Measurements from ENCODE around the gene PPP1R16B. TPM values are rescaled to one million over a fixed set of nuclear protein-coding genes. Genes with fewer than 3 reads are reported as not detected.

The PPP1R16B gene
- total and polyA plus RNA-seq, 2 of the 8 experiments (the other 6 are each of a cell fraction or from before 2014, with no cell fraction given) = 2.6 to 8.9 TPM

DNA sequence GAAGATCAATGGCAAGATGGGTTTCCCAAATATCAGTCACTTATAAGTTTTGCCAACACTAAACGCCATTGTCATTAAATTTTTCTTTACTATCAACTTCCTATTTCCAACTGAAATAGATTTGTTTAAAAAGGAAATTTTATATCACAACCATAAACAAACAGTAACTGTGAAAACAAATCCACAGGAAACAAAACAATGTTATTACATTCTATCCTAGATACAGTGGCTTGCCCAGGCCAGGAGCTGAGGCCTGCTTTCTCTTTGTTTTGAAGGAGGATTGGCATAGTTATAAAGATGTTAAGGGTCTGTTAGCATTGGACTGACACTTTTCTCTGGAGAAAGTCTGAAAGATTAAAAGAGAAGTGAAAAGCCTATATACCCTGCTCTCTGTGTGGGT lies 24.9 kb downstream of the PPP1R16B start:
- TF ChIP-seq CEBPB (IDR thresholded peaks at IDR 0.05; ENCODE audit: low read depth, low read length) (no peak), KDM5A (IDR thresholded peaks at IDR 0.05; ENCODE audit: low read length) (no peak), NRF1 (IDR thresholded peaks at IDR 0.05; ENCODE audit: low read depth, low read length) (no peak), SP2 (IDR thresholded peaks at IDR 0.05; ENCODE audit: low read length) (no peak), RXRA (IDR thresholded peaks at IDR 0.05; ENCODE audit: insufficient read depth, low read depth, low read length) (no peak), POU5F1 (IDR thresholded peaks at IDR 0.05; ENCODE audit: low read depth, low read length) (no peak), CHD1 (IDR thresholded peaks at IDR 0.05; ENCODE audit: low read depth, low read length) (no peak), KDM1A (IDR thresholded peaks at IDR 0.05; ENCODE audit: borderline replicate concordance, low read length) (no peak), PHF8 (conservative IDR thresholded peaks at IDR 0.05; ENCODE audit: low read depth, low read length) (no peak)
- TF ChIP-seq, protein P1, sequence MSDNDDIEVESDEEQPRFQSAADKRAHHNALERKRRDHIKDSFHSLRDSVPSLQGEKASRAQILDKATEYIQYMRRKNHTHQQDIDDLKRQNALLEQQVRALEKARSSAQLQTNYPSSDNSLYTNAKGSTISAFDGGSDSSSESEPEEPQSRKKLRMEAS (IDR thresholded peaks at IDR 0.05) = no peak
- TF ChIP-seq, protein P2, sequence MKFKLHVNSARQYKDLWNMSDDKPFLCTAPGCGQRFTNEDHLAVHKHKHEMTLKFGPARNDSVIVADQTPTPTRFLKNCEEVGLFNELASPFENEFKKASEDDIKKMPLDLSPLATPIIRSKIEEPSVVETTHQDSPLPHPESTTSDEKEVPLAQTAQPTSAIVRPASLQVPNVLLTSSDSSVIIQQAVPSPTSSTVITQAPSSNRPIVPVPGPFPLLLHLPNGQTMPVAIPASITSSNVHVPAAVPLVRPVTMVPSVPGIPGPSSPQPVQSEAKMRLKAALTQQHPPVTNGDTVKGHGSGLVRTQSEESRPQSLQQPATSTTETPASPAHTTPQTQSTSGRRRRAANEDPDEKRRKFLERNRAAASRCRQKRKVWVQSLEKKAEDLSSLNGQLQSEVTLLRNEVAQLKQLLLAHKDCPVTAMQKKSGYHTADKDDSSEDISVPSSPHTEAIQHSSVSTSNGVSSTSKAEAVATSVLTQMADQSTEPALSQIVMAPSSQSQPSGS (IDR thresholded peaks at IDR 0.05; ENCODE audit: low read length) = no peak
- 100% methylated on average over 1 of the region's 1 CpG for WGBS, 2 experiments (ENCODE audit: extremely low coverage in 1 of 2, insufficient coverage in 1 of 2, insufficient read length in 1 of 2, insufficient replicate concordance in 2 of 2, low coverage in 1 of 2, low lambda C conversion rate in 2 of 2, missing lambda C conversion rate in 1 of 2)
- Histone ChIP-seq H2AFZ (ENCODE audit: low read length) (no peak overlapping the region), H3K79me2 (ENCODE audit: control insufficient read depth in 1 of 2, insufficient read depth in 2 of 2, low read length in 2 of 2) (no peaks in the 10 kb centered on the region), H3K14ac (ENCODE audit: insufficient read length) (no peak overlapping the region), H2AK5ac (ENCODE audit: low read depth, low read length) (no peak overlapping the region), H3K56ac (replicated peaks; ENCODE audit: insufficient read length, low read depth, low read length) (no peak overlapping the region), H2BK20ac (ENCODE audit: low read length) (no peak overlapping the region), H2BK120ac (replicated peaks; ENCODE audit: low read depth, low read length) (no peak overlapping the region), H3K4me2 (ENCODE audit: insufficient read depth in 1 of 2, low read depth in 2 of 2, low read length in 2 of 2) (no peak overlapping the region), H3K23me2 (ENCODE audit: low read depth, low read length) (no peaks in the 10 kb centered on the region; the same call in 1 of the 2 replicates), H3K36me3 (ENCODE audit: control insufficient read depth in 2 of 4, insufficient read depth in 4 of 4, low read length in 3 of 4) (no peaks in the 10 kb centered on the region), H4K20me1 (replicated peaks in 1 of 2; ENCODE audit: control insufficient read depth in 1 of 2, insufficient read depth in 2 of 2, low read length in 2 of 2) (no peaks in the 10 kb centered on the region), H4K8ac (ENCODE audit: extremely low read depth, insufficient read depth, low read length) (no peak overlapping the region), H4K5ac (ENCODE audit: insufficient read length, low read depth, low read length) (no peak overlapping the region), H3K9ac (replicated peaks in 1 of 4; ENCODE audit: extremely low read depth in 1 of 4, low read depth in 3 of 4, low read length in 3 of 4) (no peak overlapping the region), H3K27ac (ENCODE audit: low read depth, low read length) (no peak overlapping the region), H2BK5ac (ENCODE audit: low read depth, low read length) (no peak overlapping the region; the same call in 1 of the 2 replicates), H3K27me3 (replicated peaks in 1 of 4; ENCODE audit: control insufficient read depth in 3 of 4, extremely low read depth in 1 of 4, insufficient read depth in 3 of 4, low read length in 3 of 4) (no peaks in the 10 kb centered on the region), H3K4ac (replicated peaks; ENCODE audit: insufficient read length, low read depth, low read length) (no peak overlapping the region), H3K79me1 (ENCODE audit: low read depth, low read length) (no peaks in the 10 kb centered on the region; the same call in 1 of the 2 replicates), H3K9me3 (ENCODE audit: insufficient read depth in 2 of 2, low read depth in 1 of 2, low read length in 1 of 2) (no peaks in the 10 kb centered on the region), H3K23ac (ENCODE audit: insufficient read length) (no peak overlapping the region), H2BK12ac (ENCODE audit: low read depth, low read length) (no peak overlapping the region), H2BK15ac (ENCODE audit: low read length) (no peak overlapping the region), H4K91ac (replicated peaks; ENCODE audit: insufficient read length, low read length) (no peak overlapping the region), H3K4me1 (replicated peaks in 1 of 4; ENCODE audit: control insufficient read depth in 3 of 4, insufficient read depth in 4 of 4, low read length in 3 of 4) (peaks cover 8 to 17% (median 13%) of the 10 kb centered on the region in 4 experiments; a peak in 6 of 7 replicates), H3K4me3 (ENCODE audit: extremely low read depth in 1 of 4, insufficient read depth in 2 of 4, low read depth in 3 of 4, low read length in 4 of 4) (no peak overlapping the region), H3K18ac (ENCODE audit: extremely low read depth, low read length) (no peak overlapping the region)
- DNase-seq (ENCODE audit: low read depth in 1 of 2, low spot score in 2 of 2) (no peak), FAIRE-seq (no peak)
- CTCF ChIA-PET (ENCODE audit: partially characterized antibody) = interaction anchor here (1.3 kb wide), 1 partner anchor 28 kb away, joined by 3 read pairs; no protein-coding TSS in a partner anchor
- POLR2A ChIA-PET (ENCODE audit: partially characterized antibody) = no interaction called here
